Kidney capillary endothelial cell (primary cell): ENCODE data around the gene CENPB.

Source experiments
- DNase-seq: peaks from one replicate; pipeline ENCODE4 v3.0.0-alpha.2; 2018; ENCODE audit warnings: low spot score

The CENPB gene

DNA sequence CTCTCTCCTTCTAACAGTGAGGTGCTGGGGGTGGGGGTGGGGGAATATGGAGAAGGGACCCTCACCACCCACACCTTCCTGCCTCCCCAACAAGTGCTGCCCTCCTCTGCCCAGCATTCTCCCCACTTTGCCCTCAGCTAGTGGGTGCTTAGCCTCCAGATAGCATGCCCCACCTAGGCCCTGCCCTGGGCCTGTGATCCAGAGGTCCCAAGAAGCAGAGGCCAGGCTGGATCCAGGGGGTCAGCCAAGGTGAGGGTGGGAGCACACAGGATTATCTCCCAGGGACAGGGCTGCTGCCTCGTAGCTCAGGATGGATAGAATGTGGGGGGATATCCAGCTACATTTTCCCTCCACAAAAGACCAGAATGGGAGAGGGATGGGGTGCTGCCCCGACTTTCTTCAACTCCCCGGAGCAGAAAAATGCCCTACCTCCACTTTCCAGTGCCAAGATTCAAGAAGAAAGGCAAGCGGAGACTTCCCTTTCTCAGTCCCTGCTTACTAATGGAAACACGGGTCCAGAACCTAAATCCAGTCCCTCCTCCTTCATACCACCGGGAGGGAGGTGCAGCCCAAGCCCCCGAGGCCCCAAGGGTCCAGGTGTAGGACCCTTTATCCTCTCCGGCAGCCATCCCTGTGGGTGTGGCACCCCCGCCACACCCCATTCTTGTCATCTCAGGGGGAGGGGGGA lies 20.0 kb downstream of the CENPB start:
- DNase-seq: no peak

DNA sequence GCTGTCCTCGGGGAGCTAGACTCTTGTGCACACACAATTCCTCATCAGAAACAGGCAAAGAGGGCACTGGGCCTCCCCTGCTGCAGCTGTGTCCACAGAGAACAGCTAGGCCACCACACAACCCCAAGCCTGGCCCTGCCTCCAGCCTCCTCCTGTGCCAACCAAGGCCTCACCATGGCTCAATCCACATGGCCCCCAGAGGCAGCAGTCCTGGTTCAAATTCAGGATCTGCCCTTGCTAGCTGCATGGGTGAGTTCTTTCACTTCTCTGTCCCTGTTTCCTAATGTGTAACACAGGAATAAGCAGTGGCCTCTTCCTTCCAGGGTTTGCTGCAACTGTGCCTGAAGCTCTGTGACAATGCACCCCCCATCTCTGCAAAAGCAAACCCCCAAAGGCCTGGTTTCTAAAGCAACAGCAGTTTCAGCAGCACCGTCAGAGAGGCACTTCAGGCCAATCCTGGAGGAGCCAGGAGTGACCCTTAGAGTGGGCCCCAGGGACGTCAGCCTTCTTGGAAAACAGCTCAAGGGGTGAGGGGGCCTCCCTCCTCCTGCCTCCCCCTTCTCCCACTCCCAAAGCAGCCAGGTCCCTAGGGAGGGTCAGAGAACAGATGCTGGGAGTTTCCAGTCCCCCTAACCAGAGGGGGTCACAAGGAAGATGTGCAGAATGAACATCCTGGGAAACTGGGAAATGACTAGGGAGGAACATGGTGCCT lies 21.2 kb downstream of the CENPB start:
- DNase-seq: no peak

DNA sequence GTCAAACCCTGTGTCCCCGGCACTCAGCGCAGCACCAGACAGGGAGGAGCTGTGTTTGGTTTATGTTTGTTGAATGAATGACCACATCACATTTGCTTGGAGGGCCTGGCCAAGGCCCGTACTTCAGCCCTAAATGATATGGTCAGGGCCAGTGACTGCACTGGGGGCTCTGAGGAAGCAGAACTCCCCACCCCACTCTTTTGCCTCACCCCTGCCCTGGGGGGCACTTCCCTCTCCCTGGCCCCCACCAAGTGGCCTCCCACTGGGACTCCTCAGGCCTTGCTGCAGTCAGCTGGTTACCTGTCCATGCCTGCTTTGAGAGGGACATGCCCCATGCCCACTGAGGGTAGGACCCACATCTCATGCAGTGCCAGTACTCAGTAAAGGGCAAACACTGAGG lies 21.9 kb downstream of the CENPB start:
- DNase-seq: no peak

DNA sequence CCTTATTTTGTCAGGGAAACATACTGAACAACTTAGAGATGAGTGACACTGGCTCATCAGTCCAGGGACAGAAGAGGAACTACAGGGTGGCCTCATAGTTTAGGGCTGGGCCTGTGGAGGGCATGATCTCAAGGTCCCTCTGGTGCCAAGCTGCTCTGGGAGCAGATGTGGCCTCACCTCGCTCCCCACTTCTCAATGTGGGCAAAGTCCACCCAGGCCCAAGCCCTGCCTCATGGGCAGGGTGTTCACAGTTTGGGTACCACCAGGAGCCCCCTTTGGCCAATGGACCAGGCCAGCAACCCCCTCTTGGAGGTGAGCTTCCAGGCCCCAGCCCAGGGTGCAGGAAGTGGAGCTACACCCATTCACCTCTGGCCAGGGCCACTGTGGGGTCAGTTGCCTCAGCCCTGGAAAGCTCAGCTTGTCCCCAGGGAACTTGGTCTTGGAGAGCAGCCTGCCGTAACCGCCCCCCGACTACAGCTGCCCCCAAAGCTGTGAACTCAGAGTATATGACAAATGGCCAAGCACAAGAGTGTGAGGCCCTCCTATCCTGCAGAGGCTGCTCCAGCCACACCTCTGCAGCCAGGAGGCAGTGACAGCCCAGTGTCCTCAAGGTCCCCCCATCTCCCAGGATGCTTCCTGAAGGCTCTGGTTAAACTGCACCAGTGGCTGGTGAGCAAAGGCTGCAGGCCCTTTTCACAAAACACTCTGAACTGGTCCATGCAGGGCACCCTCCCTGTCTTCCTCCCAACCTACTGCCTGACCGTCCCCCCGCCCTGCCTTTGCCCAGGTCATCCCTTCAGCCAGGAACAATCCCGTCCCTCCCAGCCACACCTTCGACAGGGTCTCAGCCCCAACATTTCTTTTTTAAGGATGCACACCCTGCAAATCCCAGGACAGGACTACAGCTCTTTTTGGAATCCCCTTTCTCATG lies 22.6 kb downstream of the CENPB start:
- DNase-seq: no peak

DNA sequence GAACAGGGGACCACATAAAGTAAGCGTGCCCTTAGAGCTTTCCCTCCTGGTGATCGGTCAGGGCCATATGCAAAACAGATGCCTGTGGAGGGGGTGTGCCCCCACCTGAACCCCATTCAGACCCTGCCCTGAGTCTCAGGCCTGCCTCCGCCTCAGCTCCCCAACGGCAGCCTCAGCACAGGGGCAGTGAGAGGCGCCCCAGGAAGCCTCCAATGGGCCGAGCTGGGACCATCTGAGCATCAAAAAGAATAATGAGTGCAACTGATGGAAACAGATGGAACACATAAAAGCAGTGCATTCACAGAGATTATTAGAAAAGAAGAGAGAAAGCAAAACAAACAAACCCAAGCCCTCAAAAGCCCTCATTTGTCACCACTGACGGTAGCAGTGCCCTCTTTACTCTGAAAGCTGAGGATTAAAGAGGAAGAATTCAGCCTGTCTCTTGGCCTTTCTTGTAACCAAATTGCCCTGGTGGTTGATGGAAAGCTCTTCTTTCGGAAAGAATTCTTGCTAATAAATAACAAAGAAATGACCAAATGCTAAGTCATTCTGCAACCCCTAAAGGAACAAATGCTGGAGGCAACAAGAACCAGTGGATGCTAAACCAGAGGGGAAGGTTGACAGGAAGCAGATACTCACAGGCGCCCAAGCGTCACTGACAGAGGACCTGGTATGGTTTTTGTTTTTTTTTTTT lies 25.7 kb downstream of the CENPB start:
- no peak for DNase-seq

DNA sequence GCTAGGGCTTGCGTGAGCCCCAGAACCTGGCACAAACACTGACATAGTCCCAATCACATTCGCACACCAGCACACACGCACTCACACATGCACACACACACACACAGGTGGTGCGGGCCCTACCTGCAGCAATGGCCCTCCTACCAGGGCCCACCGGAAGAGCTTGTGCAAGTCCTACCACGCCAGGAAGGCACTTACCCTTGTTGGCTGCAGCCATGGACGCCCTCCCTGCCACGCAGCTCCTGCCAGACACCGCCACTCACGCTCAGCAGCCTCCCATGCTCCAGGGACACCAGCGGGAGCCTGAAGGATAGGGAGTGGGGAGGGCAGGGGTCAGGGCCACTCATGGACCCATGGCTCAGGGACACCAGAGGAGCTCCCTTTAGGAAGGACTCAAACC lies 26.7 kb downstream of the CENPB start:
- no peak for DNase-seq

DNA sequence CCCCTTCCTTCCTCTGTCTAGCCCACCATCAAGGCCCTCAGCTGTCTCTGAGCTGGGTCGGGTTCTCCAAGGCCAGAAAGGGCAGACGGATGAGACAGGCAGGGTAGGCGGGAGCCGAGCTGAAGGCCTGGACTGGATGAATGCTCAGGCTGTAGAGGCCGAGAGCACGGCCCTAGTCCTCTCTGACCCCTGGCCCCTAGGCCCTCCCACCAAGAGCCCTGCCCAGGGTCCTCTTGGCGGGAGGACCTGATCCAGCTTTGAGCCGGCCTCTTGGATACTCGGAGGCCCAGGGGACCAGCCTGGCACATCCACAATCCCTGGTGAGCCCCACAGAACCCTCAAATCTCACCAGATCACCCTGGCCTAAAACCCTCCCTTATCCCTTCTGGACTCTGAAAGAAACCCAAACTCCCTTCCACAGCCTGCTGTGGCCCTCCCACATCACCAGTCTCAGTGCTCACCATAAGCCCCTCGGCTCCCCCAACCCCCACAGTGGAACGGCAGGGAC lies 27.2 kb downstream of the CENPB start:
- no peak for DNase-seq

DNA sequence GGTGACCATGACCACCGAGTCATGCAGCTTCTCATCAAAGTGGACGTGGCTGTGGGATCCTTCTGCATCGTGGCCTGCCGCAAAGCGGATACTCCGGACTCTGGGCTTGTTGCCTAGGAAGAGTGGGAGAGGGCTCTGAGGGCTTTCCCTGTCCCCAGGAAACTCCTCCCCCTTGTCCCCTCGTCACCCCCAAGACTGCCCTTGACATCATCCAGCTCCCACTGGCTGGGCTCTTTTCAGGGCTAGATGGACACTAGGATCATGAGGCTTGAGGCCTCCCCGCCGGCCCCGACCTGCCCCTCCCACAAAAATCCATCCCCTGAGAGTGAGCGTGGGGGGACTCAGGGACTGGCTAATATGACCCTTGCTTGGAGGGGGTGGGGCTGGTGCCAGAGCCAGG lies 28.0 kb downstream of the CENPB start:
- no peak for DNase-seq

DNA sequence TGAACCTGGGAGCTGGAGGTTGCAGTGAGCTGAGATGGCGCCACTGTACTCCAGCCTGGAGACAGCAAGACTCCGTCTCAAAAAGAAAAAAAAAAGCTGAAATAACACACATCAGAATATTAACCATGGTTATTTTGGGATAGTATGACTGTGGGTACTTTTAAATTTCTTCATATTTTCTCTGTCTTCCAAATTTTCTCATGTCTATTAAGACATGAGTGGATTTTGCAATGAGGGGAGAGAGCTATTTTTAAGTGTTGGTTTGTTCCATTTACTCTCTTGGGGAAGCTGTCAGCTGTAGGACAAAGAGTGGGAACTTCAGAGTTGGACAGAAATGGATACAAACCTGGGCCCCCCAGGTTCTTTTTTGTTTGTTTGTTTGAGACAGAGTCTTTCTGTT lies 29.3 kb downstream of the CENPB start:
- DNase-seq: no peak

DNA sequence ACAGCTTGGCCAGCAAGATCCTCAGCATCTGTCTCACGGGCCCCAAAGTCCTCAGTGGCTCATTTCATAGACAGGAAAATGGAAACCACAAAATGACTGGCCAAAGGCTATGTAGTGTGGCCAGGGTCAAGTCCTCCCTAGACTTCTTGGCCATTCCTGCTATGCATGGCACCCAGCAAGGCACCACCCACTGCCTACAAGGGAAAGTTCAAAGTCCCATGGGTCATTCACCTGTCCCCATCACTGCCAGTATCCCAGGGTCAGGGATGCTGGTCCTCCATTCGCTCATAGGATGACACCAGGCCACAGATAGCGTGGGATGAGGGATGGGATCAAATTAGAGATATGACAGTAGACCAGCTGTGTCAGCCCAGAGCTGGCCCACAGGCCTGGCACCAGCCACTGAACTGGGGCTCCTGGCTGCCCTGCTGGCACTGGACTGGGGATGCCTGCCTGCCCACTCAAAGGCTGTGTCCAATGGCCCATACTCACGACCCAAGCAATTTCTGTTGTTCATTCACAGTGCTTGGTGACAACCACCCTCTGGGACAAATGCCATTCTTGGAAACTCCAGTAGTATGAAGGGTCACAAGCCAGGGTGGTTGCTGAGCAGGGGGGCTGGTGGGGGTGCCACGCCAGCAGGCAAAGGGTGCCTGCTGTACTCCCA lies 30.6 kb downstream of the CENPB start:
- no peak for DNase-seq

DNA sequence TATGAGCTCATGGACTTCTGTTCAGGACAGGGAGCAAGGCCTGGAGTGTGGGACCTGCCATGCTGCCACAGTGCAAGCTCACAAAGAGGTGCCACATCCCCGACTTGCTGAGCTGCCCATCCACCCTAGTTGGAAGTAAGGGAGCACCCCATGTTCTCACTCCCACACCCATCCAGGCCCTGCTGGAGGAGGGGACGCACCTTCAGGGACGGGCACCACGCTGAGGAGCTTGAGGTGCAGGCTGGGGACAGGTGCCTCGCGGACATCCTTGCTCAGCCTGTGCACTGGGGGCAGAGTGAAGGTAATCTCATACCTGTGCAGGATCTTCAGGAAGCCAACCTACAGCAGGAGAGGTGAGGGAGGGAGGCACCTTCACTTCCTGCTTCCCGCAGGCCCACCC lies 31.3 kb downstream of the CENPB start:
- no peak for DNase-seq

DNA sequence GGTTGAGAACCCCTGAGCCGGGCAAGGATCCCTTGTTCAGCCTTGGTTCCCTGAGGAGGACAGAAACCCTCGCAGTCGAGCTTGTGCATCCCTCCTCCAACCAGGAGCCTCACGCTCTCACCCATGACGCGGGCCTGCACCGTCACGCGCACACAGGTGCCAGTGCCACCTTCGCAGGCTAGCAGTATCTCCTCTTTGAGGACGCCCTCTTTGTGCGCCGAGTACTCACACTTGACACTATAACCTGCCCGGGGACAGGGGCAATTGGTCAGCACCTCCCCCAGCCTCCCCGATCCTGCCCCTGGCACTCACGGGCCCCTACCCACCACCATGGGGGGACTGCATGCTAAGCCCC lies 32.3 kb downstream of the CENPB start:
- no peak for DNase-seq

DNA sequence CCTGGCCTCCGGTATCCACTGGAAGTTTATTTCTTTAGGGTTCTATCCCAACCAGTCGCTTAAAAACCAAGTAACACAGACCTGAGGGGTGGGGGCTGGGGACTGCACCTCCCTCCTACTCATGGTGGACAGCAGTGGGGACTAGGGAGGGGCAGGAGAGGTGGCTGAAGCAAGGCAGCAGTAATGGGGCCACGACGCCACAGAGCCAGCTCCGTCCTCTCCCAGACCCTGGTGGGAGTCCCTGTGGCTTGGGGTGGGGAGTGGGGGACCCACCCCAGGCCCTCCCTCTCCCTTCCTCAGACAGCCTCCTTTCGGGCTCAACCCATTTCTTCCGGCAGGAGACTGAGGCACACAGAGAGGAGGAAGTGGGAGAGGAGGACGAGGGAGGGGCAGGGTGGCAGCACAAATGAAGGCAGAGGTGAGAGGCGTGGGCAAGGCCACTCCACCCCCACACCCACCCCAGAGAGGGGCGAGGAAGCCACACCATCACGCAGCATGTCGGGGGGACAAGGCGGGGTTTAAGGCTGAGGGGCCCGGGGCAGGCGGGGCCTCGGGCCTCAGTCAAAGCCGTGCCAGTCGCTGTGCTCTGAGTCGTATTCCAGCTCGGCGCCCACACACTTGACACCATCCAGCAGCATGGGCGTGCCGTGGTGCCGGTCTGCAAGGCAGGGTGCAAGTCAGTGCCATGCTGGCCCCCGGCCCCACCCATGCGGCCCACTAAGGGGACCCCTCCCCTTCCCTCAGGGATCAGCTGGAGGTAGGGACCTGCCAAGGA lies 32.9 kb downstream of the CENPB start:
- DNase-seq: no peak

DNA sequence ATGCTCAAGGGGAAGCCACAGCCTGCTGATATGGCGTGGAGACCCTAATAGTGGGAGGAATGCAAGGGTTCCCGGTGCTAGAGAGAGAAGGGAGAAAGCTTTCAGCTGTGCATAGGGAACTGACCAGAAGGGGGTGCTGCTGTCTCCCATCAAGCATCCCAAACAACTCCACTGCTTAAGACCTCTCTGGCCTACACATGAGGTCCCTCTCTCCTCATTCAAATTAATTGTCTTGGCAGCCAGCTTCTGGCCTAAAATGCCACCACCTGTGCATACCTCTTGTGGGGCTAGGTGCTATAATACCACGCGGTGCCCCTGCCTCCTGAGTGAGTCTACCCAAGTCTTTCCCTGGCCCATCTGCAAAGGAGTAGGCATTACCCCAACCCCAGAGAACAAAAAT lies 33.4 kb downstream of the CENPB start:
- peak; percentile 71 for DNase-seq

DNA sequence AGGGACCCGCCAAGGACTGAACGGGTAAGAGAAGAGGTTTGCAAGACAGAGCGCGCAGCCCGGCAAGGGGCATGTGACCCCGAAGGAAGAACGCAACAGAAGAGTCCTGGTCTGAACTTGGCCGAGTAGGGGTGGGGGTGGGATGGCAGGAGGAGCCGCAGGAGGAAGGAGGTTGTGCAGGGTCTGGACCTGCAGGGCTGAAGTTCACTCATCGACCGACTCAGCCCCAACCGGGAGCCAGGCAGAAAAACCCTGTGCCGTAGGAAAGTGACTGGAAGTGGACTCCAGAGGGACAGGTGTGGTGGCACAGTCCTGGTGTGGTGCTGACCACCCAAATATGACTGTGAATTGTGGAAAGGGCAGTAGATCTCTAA lies 34.2 kb downstream of the CENPB start:
- DNase-seq: no peak

DNA sequence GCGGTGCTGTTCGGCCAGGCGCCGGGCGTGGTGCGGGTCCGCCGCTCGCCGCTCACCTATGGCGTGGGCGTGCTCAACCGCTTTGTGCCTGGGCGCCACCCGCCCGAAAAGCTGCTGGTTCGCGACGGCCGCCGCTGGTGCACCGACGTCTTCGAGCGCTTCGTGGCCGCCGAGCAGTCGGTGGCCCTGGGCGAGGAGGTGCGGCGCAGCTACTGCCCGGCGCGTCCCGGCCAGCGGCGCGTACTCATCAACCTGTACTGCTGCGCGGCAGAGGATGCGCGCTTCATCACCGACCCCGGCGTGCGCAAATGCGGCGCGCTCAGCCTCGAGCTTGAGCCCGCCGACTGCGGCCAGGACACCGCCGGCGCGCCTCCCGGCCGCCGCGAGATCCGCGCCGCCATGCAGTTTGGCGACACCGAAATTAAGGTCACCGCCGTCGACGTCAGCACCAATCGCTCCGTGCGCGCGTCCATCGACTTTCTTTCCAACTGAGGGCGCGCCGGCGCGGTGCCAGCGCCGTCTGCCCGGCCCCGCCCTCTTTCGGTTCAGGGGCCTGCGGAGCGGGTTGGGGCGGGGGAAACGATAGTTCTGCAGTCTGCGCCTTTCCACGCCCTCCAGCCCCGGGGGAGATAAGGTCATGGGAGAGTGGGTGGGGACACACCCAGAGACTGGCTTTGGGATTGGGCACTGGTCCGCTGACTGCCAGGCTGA lies 34.7 kb downstream of the CENPB start:
- no peak for DNase-seq

DNA sequence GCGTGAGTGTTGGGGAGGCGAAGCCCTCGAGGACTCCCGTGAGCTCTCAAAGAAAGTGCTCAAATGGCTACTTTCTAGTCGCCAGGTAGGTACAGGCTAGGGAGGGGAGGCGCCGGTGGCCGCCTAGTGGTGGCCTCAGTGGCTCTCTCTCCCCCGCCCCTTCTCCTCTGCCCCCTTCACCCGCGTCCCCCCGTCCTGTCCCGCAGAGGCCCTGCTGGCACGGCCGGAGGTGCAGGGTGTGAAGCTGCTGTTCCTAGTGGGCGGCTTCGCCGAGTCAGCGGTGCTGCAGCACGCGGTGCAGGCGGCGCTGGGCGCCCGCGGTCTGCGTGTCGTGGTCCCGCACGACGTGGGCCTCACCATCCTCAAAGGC lies 35.2 kb downstream of the CENPB start:
- DNase-seq: no peak

DNA sequence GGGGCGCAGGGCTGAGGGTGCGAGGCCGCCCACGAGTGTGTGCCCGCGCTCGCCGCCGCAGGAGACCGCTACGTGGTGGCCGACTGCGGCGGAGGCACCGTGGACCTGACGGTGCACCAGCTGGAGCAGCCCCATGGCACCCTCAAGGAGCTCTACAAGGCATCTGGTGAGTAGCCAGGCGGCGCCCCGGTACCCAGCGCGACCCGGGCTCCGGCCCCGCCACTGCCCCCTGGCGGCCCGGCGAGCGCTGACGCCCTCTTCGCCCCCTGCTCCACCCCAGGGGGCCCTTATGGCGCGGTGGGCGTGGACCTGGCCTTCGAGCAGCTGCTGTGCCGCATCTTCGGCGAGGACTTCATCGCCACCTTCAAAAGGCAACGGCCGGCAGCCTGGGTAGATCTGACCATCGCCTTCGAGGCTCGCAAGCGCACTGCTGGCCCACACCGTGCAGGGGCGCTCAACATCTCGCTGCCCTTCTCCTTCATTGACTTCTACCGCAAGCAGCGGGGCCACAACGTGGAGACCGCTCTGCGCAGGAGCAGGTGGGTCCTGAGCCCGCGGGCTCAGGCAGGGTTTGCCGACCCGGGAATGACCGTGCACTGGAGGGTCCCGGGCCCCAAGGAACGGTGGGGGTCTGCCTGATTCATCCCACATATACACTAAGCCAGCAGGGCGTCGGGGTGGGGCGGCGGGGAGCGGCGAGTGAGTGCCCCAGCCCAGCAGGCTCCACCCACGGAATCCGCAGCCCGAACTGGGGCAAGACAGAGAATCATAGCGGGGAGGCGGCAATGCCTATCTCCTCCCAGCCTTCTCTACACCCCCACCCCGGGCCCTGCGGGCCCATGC lies 36.6 kb downstream of the CENPB start:
- no peak for DNase-seq

DNA sequence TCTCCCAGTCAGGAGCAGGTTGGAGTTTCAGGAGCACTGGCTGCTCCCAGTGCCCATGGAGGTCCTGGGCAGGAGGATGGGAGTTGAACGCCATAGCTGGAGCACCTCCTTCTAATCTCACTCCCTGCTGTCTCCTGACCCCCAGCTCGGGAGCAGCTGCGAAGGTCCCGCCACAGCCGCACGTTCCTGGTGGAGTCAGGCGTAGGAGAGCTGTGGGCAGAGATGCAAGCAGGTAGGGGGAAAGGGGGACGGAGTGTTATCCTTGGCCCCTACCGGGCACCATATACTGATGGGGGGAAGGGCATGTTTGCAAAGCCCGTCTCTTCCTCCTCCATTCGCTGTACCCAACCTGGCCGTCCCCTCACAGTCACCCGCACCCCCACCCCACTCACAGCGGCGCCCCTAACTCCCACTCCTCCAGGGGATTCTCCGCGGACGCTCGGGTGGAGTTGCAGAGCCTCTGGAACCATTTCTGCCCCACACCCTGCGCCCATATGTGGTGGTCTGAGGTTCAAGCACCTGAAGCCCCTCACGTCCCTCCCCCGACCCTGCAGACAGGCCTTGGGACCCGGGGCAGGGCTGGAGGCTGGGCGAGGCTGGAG lies 37.4 kb downstream of the CENPB start:
- no peak for DNase-seq
